DMS79 treated with DMSO at 0.1 percent for 48 hours (cell line): ENCODE results near the gene TRMT10B.
"Not testable (repeated sequence)": the region's sequence is repeated elsewhere in the genome, so short reads cannot be mapped to it uniquely, and the experiment has no call there.

Experiments
- DNase-seq: peaks from one replicate; lab custom pipeline; 2025; lab: John Stamatoyannopoulos, UW

Gene TRMT10B

DNA sequence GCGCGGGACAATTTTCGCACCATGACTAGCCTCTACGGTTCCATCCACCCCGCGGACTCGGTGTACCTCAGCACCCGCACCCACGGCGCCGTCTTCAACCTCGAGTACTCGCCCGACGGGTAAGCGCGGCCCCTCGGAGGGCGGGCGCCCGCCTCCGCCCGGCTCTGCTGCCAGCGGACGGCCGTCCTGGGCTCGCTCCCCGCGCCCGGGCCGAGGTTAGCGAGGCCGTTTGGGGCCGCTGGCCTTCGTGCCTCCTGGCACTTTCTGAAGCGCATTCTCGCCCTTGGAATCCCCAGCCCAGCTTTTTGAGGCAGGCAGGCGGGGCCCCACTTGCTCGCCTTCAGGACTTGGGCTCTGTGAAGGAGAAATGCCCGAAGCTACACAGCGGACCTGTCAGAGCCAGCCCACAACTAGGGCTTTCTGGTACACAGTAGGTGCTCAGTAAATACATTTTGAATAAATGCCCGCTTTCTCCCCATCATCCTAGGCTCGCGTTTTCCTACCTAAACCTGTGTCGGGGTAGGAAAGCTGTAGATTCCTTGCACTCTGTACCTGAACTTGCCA lies 47.8 kb downstream of the TRMT10B start:
- no peak for DNase-seq

DNA sequence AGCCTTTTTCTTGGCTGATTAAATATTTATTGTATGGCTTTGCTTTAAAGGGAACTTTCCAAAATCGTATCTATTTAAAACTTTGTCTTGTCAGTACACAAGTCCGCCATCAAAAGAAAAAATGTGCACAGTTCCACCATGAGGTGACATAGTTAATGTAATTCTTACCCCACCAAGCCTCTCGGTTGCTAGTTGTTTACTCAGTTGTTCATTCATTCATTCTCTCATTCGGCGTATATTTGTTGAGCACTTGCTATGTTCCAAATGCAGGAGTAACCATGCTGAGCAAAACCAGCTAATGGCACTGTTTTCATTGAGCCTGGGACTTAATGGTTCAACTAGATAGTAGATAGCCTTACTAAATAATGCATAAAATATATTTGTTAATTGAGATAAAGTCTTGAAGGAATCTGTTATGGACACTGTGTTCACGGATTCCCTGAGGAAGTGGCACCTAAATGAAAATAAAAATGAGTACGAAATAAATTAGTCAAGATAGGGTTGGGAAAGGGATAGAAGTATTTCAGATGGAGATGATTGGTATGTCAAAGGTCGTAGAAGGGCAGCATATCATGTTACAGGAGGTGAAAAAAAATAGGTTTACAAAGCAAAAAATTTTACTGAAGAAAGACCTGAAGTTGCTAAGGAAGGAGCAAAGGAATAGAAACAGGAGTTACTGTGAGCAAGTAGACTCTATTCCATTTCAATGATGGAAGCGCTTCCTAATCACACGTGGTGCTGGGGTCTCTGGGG lies 48.5 kb downstream of the TRMT10B start:
- DNase-seq = no peak

GRCh38 chr9:37806271-37806670 lies 52.7 kb downstream of the TRMT10B start:
- DNase-seq = no peak

- DNase-seq = not testable (repeated sequence)
Measured at GRCh38 chr9:37809676-37810075, 56.1 kb downstream of the TRMT10B start.

GRCh38 chr9:37811906-37812476 lies 58.4 kb downstream of the TRMT10B start:
- no peak for DNase-seq

DNA sequence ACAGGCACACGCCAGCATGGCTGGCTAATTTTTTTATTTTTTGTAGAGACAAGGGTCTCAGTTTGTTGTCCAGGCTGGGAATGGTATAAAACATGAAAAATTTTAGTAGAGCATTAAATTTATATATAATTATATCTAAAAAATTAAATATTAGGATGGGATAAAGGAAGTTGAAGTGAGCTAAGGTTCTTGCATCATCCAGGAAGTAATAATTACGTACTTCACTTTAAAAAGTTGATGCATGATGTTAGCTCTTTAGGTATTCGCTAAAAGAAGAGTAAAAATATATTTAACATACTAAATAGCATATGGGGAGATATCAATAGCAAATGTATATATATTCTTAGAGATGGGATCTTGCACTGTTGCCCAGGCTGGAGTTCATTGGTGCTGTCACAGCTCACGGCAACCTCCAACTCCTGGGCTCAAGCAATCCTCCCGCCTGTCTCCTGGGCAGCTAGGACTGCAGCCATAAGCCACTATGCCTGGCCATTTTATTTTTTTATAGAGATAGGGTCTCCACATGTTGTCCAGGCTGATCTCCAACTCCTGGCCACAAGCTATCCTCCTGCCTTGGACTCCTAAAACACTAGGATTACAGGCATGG lies 59.3 kb downstream of the TRMT10B start:
- DNase-seq = no peak

- no peak for DNase-seq
Measured at GRCh38 chr9:37818849-37819248, 65.2 kb downstream of the TRMT10B start.

GRCh38 chr9:37820142-37820541 lies 66.5 kb downstream of the TRMT10B start:
- DNase-seq = no peak

DNA sequence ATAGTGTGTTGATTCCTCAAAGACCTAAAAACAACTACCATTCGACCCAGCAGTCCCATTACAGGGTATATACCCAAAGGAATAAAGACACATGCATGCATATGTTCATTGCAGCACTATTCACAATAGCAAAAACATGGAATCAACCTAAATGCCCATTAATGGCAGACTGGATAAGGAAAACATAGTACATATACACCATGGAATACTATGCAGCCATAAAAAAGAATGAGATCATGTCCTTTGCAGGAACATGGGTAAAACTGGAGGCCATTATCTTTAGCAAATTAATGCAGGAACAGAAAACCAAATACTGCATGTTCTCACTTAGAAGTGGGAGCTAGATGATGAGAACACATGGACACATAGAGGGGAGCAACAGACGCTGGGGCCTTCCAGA lies 71.6 kb downstream of the TRMT10B start:
- DNase-seq = not testable (repeated sequence)

DNA sequence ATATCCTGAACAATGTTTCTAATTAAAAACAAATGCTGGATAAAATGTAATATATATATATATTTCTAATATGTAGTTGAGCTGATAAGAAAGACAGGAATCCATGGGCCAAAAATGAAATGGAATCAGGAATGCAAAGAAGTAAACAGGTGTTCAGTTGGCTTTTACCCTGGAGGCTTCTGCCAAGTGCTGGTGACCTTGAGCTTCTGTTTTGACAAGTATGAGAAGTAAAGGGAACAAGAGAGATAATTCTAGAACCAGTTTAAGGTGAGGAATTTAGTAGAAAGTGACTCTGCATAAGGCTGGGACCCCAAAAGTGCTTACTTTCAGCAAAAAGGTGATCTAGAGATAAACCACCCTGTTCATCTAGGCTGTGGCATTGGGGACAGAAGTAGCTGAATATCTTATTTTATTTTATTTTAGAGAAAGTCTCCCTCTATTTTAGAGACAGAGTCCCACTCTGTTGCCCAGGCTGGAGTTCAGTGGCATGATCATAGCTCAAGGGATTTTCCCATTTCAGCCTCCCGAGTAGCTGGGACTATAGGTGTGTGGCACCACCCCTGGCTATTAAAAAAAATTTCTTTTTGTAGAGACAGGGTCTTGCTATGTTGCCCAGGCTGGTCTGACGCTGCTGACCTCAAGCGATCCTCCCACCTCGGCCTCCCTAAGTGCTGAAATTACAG lies 74.0 kb downstream of the TRMT10B start:
- no peak for DNase-seq
